ENCODE data around the gene CD300LF.

Gene CD300LF

DNA sequence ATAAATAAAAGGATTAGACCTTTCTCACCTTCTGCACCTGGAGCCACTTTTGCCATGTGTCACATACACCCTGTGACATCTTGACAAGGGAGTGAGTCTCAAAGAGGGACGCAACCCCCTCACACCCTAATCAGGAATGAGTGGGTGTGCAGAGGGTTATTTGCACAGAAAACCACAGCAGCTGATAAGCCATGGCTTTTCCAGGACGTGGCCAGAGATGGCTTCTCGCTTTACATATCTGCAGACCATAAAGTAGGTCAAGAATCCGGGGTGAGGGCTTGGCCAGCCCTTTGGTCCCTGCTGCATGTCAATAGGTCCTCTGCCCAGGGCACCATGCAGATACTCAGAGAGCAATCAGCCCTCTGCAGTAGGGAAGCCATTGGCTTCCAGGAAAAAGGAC is 2.4 kb upstream of the CD300LF start:
- TF ChIP-seq, protein P1, sequence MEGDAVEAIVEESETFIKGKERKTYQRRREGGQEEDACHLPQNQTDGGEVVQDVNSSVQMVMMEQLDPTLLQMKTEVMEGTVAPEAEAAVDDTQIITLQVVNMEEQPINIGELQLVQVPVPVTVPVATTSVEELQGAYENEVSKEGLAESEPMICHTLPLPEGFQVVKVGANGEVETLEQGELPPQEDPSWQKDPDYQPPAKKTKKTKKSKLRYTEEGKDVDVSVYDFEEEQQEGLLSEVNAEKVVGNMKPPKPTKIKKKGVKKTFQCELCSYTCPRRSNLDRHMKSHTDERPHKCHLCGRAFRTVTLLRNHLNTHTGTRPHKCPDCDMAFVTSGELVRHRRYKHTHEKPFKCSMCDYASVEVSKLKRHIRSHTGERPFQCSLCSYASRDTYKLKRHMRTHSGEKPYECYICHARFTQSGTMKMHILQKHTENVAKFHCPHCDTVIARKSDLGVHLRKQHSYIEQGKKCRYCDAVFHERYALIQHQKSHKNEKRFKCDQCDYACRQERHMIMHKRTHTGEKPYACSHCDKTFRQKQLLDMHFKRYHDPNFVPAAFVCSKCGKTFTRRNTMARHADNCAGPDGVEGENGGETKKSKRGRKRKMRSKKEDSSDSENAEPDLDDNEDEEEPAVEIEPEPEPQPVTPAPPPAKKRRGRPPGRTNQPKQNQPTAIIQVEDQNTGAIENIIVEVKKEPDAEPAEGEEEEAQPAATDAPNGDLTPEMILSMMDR (IDR thresholded peaks at IDR 0.05; ENCODE audit: insufficient read depth, missing control alignments): no peak
- no peak for FAIRE-seq
- no peak for DNase-seq (ENCODE audit: insufficient read length, low spot score)

DNA sequence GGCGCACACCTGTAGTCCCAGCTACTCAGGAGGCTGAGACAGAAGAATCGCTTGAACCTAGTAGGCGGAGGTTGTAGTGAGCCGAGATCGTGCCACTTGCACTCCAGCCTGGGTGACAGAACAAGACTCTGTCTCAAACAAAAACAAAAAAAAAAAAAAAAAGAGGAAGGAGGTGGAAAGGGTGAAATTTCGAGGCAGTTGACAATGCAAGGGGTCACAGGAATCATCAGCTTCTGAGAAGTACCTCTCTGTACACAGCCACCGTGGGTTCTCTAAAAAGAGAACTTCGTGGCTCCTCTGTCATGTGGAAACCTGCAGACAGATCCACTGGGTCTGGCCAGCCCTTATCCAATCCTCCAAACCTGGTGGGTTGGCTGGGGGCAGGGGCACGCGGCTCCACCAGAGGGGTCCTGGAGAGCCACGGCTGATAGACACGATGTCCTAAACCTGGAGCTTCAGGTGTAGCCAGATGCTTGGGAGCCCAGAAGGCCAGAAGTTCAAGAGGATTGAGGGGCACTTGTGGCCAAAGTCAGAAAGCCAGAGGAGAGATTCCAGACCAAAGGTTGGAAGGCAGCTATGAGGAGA is 540 bp upstream of the CD300LF start:
- FAIRE-seq (no peak), DNase-seq (ENCODE audit: insufficient read length, low spot score) (no peak)
- TF ChIP-seq, protein P1 (IDR thresholded peaks at IDR 0.05; ENCODE audit: insufficient read depth, missing control alignments): no peak

DNA sequence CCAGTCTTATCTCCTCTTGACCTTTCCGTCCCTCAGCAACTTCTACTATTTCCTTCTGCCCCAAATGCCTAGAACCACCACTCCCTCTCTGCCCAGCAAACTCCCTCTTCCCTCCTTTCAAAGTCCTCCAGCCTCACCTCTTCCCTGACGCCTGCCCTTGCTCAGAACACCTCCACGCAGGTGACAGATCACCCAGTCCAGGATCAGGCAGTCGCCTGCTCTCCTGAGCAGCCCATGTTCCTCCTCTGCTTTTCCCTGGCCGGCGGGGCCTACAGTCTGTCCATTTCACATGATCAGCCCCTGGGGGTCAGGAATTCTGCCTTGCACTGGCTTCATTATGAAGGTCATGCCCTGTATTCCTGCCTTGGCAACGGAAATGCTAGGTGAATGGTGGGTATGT is 422 bp downstream of the CD300LF start:
- TF ChIP-seq, protein P1 (IDR thresholded peaks at IDR 0.05; ENCODE audit: insufficient read depth, missing control alignments): no peak
- DNase-seq (ENCODE audit: insufficient read length, low spot score) (no peak), FAIRE-seq (no peak)

- FAIRE-seq (no peak), DNase-seq (ENCODE audit: insufficient read length, low spot score) (no peak)
- TF ChIP-seq, protein P1 (IDR thresholded peaks at IDR 0.05; ENCODE audit: insufficient read depth, missing control alignments): no peak
Measured at GRCh38 chr17:74711058-74711824, 1.5 kb downstream of the CD300LF start.

DNA sequence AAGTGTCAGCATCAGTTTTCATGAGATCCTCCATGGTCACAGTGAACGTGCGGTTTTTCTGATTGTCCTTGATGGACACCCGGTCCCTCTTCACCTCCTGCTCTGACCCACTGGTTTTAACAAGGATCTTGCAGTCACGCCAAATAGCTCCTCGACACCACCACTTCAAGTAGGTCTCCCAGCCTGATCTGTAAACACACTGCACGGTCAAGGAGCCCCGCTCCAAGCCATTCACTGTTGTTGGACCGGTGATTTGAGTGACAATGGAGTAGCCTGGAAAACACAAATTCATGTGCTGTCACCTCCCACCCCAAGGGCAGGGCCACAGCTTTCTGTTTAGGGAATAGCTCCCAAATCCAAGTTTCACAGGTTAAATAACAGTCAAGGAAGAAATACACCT is 8.2 kb downstream of the CD300LF start:
- no peak for DNase-seq (ENCODE audit: insufficient read length, low spot score)
- TF ChIP-seq, protein P1 (IDR thresholded peaks at IDR 0.05; ENCODE audit: insufficient read depth, missing control alignments): no peak
- no peak for FAIRE-seq

GRCh38 chr17:74703311-74703710 is 9.4 kb downstream of the CD300LF start:
- TF ChIP-seq, protein P1 (IDR thresholded peaks at IDR 0.05; ENCODE audit: insufficient read depth, missing control alignments): no peak
- FAIRE-seq (no peak), DNase-seq (ENCODE audit: insufficient read length, low spot score) (no peak)

All from D721Med (cell line).